Heart left ventricle (tissue), 13 donors: ENCODE data around the gene FNIP1.

ENCODE experiments used
- POLR2A ChIP-seq, 2 donors: fragments of 450-650 bp; IDR thresholded peaks; one replicate each; pipeline ENCODE4 v1.6.1; 2017; ENCODE audit warnings: antibody characterized with exemption in 2 of 2, mild to moderate bottlenecking in 2 of 2, moderate library complexity in 2 of 2
- TF ChIP-seq, protein P1 (sequence below), 12 donors: fragments of 200-600 bp; sonication (generic) in 4 of 12; IDR thresholded peaks; one replicate each; pipeline versions ENCODE4 v1.5.0 to v1.8.0; 2018 to 2022; ENCODE audit warnings: antibody characterized with exemption in 12 of 12, mild to moderate bottlenecking in 5 of 12
- donor health status: ischemic (EF 13 %, LVEDD 7.1; RV severe dilation, severe dysfunction).
- donor health status: DM: no; HTN: yes; CAD: no.
- donor health status: DM: no; HTN: no; CAD: no.
- donor health status: ischemic (EF 25% LVEDD 6.9; RV normal size, moderate dysfunction).
- donor health status: ischemic (EF 25% LVEDD 5.7; RV mildly dilated, moderate dysfunction).
- donor health status: ischemic (EF 35%, LVEDD 5.7; RV mildly dilated, moderate dysfunction).
- donor health status: nonischemic (EF 11% LVEDD 7.7; RV severe dilation, severe dysfunction).
- donor health status: DM: yes; HTN: yes; CAD: no.
- donor health status: PGD.
- donor health status: ischemic (EF 29% LVEDD 5.4; RV normal size, mild dysfunction).
- donor health status: nonischemic (EF 23%, LVEDD 6.1; RV moderate dilation, normal function).

DNA sequence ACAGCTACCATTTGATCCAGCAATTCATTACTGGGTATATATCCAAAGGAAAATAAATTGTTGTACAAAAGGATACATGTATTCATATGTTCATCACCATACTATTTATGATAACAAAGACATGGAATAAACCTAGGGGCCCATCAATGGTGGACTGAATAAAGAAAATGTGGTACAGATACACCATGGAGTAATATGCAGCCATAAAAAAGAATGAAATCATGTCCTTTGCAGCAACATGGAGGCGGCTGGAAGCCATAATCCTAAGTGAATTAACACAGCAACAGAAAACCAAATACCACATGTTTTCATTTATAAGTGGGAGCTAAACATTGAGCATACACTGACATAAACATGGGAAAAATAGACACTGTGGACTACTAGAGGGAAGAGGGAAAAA lies 37.1 kb downstream of the FNIP1 start:
- no peak for TF ChIP-seq POLR2A (IDR thresholded peaks at IDR 0.05)
- TF ChIP-seq, protein P1, sequence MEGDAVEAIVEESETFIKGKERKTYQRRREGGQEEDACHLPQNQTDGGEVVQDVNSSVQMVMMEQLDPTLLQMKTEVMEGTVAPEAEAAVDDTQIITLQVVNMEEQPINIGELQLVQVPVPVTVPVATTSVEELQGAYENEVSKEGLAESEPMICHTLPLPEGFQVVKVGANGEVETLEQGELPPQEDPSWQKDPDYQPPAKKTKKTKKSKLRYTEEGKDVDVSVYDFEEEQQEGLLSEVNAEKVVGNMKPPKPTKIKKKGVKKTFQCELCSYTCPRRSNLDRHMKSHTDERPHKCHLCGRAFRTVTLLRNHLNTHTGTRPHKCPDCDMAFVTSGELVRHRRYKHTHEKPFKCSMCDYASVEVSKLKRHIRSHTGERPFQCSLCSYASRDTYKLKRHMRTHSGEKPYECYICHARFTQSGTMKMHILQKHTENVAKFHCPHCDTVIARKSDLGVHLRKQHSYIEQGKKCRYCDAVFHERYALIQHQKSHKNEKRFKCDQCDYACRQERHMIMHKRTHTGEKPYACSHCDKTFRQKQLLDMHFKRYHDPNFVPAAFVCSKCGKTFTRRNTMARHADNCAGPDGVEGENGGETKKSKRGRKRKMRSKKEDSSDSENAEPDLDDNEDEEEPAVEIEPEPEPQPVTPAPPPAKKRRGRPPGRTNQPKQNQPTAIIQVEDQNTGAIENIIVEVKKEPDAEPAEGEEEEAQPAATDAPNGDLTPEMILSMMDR (IDR thresholded peaks at IDR 0.05): no peak
